GM18861 (cell line): ENCODE measurements around the gene SAPCD2.

ENCODE experiments used
- ATAC-seq: cut with Tn5 transposase; IDR thresholded peaks from one replicate; pipeline ENCODE4 v1.9.1; 2021; ENCODE audit not compliant: unreplicated experiment

The SAPCD2 gene

GRCh38 chr9:137019891-137020683 lies 50.3 kb downstream of the SAPCD2 start:
- ATAC-seq, result no peak

- no peak for ATAC-seq
These were observed 51.4 kb downstream of the SAPCD2 start for GRCh38 chr9:137018761-137019559.

- no peak for ATAC-seq
These were observed 52.4 kb downstream of the SAPCD2 start for GRCh38 chr9:137017791-137018497.

GRCh38 chr9:137017071-137017470 lies 53.3 kb downstream of the SAPCD2 start:
- ATAC-seq, result no peak

GRCh38 chr9:137016436-137016835 lies 53.9 kb downstream of the SAPCD2 start:
- ATAC-seq, result no peak

GRCh38 chr9:137015976-137016375 lies 54.4 kb downstream of the SAPCD2 start:
- no peak for ATAC-seq

GRCh38 chr9:137015540-137015930 lies 54.8 kb downstream of the SAPCD2 start:
- ATAC-seq, result no peak

GRCh38 chr9:137014776-137015539 lies 55.4 kb downstream of the SAPCD2 start:
- ATAC-seq, result no peak

- no peak for ATAC-seq
These were observed 56.2 kb downstream of the SAPCD2 start for GRCh38 chr9:137014166-137014565.

GRCh38 chr9:137013571-137013940 lies 56.8 kb downstream of the SAPCD2 start:
- ATAC-seq, result no peak

GRCh38 chr9:137012694-137013570 lies 57.4 kb downstream of the SAPCD2 start:
- ATAC-seq, result no peak
